ENCODE data around the gene KRTAP10-4. TPM values are rescaled to one million over a fixed set of nuclear protein-coding genes. Genes with fewer than 3 reads are reported as not detected.

Gene KRTAP10-4
- polyA plus RNA-seq, 2 of the 4 experiments (the other 2 are of a cell fraction): not detected

GRCh38 chr21:44526096-44526997, 47.2 kb upstream of the KRTAP10-4 start:
- ATAC-seq (no peak), FAIRE-seq (no peak), DNase-seq (ENCODE audit: low read depth in 1 of 2, low spot score in 1 of 2) (no peak)
- H3K4me2 ChIP-seq: no peak overlapping the region
- ChIA-PET CTCF (no interaction called here), POLR2A (interaction anchor here (0.7 kb wide), 1 partner anchor 10 kb away, joined by 3 read pairs; no protein-coding TSS in a partner anchor)
- H3K4me1 ChIP-seq: no peaks in the 10 kb centered on the region
- H3K4me3 ChIP-seq: no peak overlapping the region
- WGBS (ENCODE audit: missing lambda C conversion rate): 44% methylated on average over 12 of the region's 12 CpGs
- no peak for TF ChIP-seq ELK1 (IDR thresholded peaks at IDR 0.05; ENCODE audit: low read depth, low read length)
- no peak for TF ChIP-seq REST (IDR thresholded peaks at IDR 0.05)
- TF ChIP-seq HOXB5 (CRISPR knock-in tag; IDR thresholded peaks at IDR 0.05): no peak
- no peak for TF ChIP-seq ATOH8 (CRISPR knock-in tag; IDR thresholded peaks at IDR 0.05; ENCODE audit: low read depth)
- TF ChIP-seq RFX5 (IDR thresholded peaks at IDR 0.05): no peak
- no peak for TF ChIP-seq ZFP36 (IDR thresholded peaks at IDR 0.05; ENCODE audit: borderline replicate concordance, partially characterized antibody)
- no peak for TF ChIP-seq JUNB (IDR thresholded peaks at IDR 0.05)
- no peak for TF ChIP-seq RNF2 (IDR thresholded peaks at IDR 0.05; ENCODE audit: borderline replicate concordance, low read depth)
- no peak for TF ChIP-seq POLR2A (IDR thresholded peaks at IDR 0.05; ENCODE audit: low read length)
- no peak for TF ChIP-seq GATA3 (IDR thresholded peaks at IDR 0.05; ENCODE audit: borderline replicate concordance)
- TF ChIP-seq ZSCAN20 (CRISPR knock-in tag; IDR thresholded peaks at IDR 0.05): no peak
- TF ChIP-seq RAD21 (conservative IDR thresholded peaks at IDR 0.05 in 1 of 2, IDR thresholded peaks at IDR 0.05 in 1 of 2): no peak
- TF ChIP-seq MYC (IDR thresholded peaks at IDR 0.05; ENCODE audit: borderline replicate concordance, low read length): no peak
- no peak for TF ChIP-seq FOXS1 (CRISPR knock-in tag; IDR thresholded peaks at IDR 0.05)
- TF ChIP-seq SMC3 (IDR thresholded peaks at IDR 0.05): no peak
- no peak overlapping the region for H3K27ac ChIP-seq
- H3K9me3 ChIP-seq: no peaks in the 10 kb centered on the region

- 59% methylated on average over 31 of the region's 37 CpGs for WGBS (ENCODE audit: missing lambda C conversion rate)
- ChIA-PET POLR2A (no interaction called here), CTCF (no interaction called here)
- ATAC-seq (no peak), FAIRE-seq (no peak), DNase-seq (ENCODE audit: low read depth in 1 of 2, low spot score in 1 of 2) (no peak)
- Histone ChIP-seq H3K4me3 (no peak overlapping the region), H3K27ac (no peak overlapping the region), H3K4me2 (no peak overlapping the region), H3K9me3 (no peaks in the 10 kb centered on the region), H3K4me1 (no peaks in the 10 kb centered on the region)
- TF ChIP-seq MAFK (IDR thresholded peaks at IDR 0.05; ENCODE audit: partially characterized antibody) (no peak), MAX (IDR thresholded peaks at IDR 0.05) (no peak), CBX2 (IDR thresholded peaks at IDR 0.05; ENCODE audit: borderline replicate concordance, low read depth) (no peak), RCOR1 (IDR thresholded peaks at IDR 0.05; ENCODE audit: low read depth, low read length) (no peak), USF2 (IDR thresholded peaks at IDR 0.05) (no peak), E2F6 (IDR thresholded peaks at IDR 0.05; ENCODE audit: borderline replicate concordance, low read depth) (no peak), HDAC2 (IDR thresholded peaks at IDR 0.05) (no peak), ELK1 (IDR thresholded peaks at IDR 0.05; ENCODE audit: low read depth, low read length) (no peak), HOXB5 (CRISPR knock-in tag; IDR thresholded peaks at IDR 0.05) (no peak), EHMT2 (IDR thresholded peaks at IDR 0.05; ENCODE audit: low read depth) (no peak), JUNB (IDR thresholded peaks at IDR 0.05) (no peak), POLR2AphosphoS2 (conservative IDR thresholded peaks at IDR 0.05; ENCODE audit: low read length) (no peak)
Measured at GRCh38 chr21:44527156-44527982, 46.2 kb upstream of the KRTAP10-4 start.

Data from A549 (cell line).